HepG2 (cell line): Measurements from ENCODE around the gene NARF. TPM values are rescaled to one million over a fixed set of nuclear protein-coding genes. Genes with fewer than 3 reads are reported as not detected.

Experiments used
- ARID4A ChIP-seq: sonication (generic); formaldehyde crosslinking; IDR thresholded peaks from 2 replicates; pipeline ENCODE4 v1.5.0; 2020; ENCODE audit warnings: mild to moderate bottlenecking, missing genetic modification reagents, borderline replicate concordance
- GABPA ChIP-seq, 2 experiments: IDR thresholded peaks; 2 replicates each; pipeline ENCODE4 v1.6.1; 2011 to 2016; ENCODE audit warnings: low read depth in 2 of 2, low read length in 1 of 2, missing biosample characterization in 1 of 2, missing genetic modification characterization in 1 of 2
- MAZ ChIP-seq, 2 experiments: sonication (generic) in 1 of 2; formaldehyde crosslinking in 1 of 2; IDR thresholded peaks; 2 replicates each; pipeline versions ENCODE4 v1.5.0 to v1.6.1; 2012 to 2020; ENCODE audit warnings: low read depth in 2 of 2, mild to moderate bottlenecking in 2 of 2, borderline replicate concordance in 1 of 2, improper control_type of control experiment in 1 of 2, low read length in 1 of 2, missing genetic modification reagents in 1 of 2, moderate library complexity in 1 of 2
- RBM39 ChIP-seq: fragments of 200-400 bp; formaldehyde crosslinking; IDR thresholded peaks from one replicate; pipeline ENCODE4 v1.6.1; 2018; ENCODE audit warnings: antibody characterized with exemption, mild to moderate bottlenecking, low read depth, low read length; ENCODE audit not compliant: poor library complexity, severe bottlenecking
- SAFB2 ChIP-seq: sonication (generic); formaldehyde crosslinking; IDR thresholded peaks from 2 replicates; pipeline ENCODE4 v1.5.1; 2020; ENCODE audit warnings: missing genetic modification reagents, low read depth, mild to moderate bottlenecking, borderline replicate concordance
- TRIM24 ChIP-seq: sonication (generic); formaldehyde crosslinking; IDR thresholded peaks from 2 replicates; pipeline ENCODE4 v1.8.0; 2022; ENCODE audit warnings: mild to moderate bottlenecking, missing genetic modification reagents
- UBTF ChIP-seq: sonication (generic); formaldehyde crosslinking; IDR thresholded peaks from 2 replicates; pipeline ENCODE4 v1.4.0; 2020; ENCODE audit warnings: mild to moderate bottlenecking, missing genetic modification reagents
- ZNF280D ChIP-seq: sonication (generic); formaldehyde crosslinking; IDR thresholded peaks from 2 replicates; pipeline ENCODE4 v1.5.1; 2020; ENCODE audit warnings: mild to moderate bottlenecking, missing genetic modification reagents
- ZNF776 ChIP-seq: sonication (generic); formaldehyde crosslinking; IDR thresholded peaks from 2 replicates; pipeline ENCODE4 v1.4.0; 2020; ENCODE audit warnings: mild to moderate bottlenecking, missing genetic modification reagents
- polyA plus RNA-seq, 8 experiments: library from polyadenylated mRNA; depleted of rRNA in 3 of 8; stranded (reverse) in 7 of 8; unstranded in 1 of 8; fragments of >200 nt; fragmentation: Illumina TruSeq in 4 of 8; extraction: Trizol in 4 of 8; gene quantifications; 2 replicates each; pipeline versions ENCODE4 v1.2.1 to v1.2.3, GENCODE V29; 2011 to 2016; ENCODE audit warnings: low read depth in 4 of 8, missing spikeins in 1 of 8, mixed read lengths in 1 of 8; ENCODE audit not compliant: insufficient read depth in 1 of 8
- total RNA-seq, 5 experiments: library from RNA; depleted of rRNA; stranded (reverse); fragments of >200 nt; fragmentation: Illumina TruSeq; extraction: Trizol; gene quantifications; 2 replicates each; pipeline ENCODE4 v1.2.3, GENCODE V29; 2016; ENCODE audit warnings: low read depth in 1 of 5
- TF ChIP-seq, protein P1 (sequence below), 2 experiments: sonication (generic) in 1 of 2; formaldehyde crosslinking in 1 of 2; IDR thresholded peaks; 2 replicates each; pipeline versions ENCODE4 v1.6.1 to v1.9.0; 2014 to 2022; ENCODE audit warnings: antibody characterized with exemption in 1 of 2, borderline replicate concordance in 1 of 2, inconsistent platforms in 1 of 2, low read depth in 1 of 2, missing genetic modification reagents in 1 of 2

Gene NARF
- total and polyA plus RNA-seq, 2 of the 13 experiments (the other 11 are each of a cell fraction or from before 2014, with no cell fraction given), result 61.1 to 144 TPM

GRCh38 chr17:82503728-82504308, 45.3 kb downstream of the NARF start (continued):
- TF ChIP-seq ARID4A (CRISPR knock-in tag), result peak; percentile 63
- peak; percentile 89; the same call in 1 of the 2 replicates for TF ChIP-seq ZNF776
- no peak for TF ChIP-seq ZNF280D (CRISPR knock-in tag)
- TF ChIP-seq MAZ (IDR thresholded peaks at IDR 0.05; ENCODE audit: borderline replicate concordance, low read depth, low read length), result no peak
- peak; percentile 70; the same call in 1 of the 2 replicates for TF ChIP-seq MAZ (CRISPR knock-in tag; IDR thresholded peaks at IDR 0.05; ENCODE audit: low read depth)
- TF ChIP-seq TRIM24 (CRISPR knock-in tag), result no peak
- peak; percentile 83 for TF ChIP-seq RBM39
- TF ChIP-seq, protein P1, sequence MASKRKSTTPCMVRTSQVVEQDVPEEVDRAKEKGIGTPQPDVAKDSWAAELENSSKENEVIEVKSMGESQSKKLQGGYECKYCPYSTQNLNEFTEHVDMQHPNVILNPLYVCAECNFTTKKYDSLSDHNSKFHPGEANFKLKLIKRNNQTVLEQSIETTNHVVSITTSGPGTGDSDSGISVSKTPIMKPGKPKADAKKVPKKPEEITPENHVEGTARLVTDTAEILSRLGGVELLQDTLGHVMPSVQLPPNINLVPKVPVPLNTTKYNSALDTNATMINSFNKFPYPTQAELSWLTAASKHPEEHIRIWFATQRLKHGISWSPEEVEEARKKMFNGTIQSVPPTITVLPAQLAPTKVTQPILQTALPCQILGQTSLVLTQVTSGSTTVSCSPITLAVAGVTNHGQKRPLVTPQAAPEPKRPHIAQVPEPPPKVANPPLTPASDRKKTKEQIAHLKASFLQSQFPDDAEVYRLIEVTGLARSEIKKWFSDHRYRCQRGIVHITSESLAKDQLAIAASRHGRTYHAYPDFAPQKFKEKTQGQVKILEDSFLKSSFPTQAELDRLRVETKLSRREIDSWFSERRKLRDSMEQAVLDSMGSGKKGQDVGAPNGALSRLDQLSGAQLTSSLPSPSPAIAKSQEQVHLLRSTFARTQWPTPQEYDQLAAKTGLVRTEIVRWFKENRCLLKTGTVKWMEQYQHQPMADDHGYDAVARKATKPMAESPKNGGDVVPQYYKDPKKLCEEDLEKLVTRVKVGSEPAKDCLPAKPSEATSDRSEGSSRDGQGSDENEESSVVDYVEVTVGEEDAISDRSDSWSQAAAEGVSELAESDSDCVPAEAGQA (IDR thresholded peaks at IDR 0.05; ENCODE audit: low read depth), result no peak
- TF ChIP-seq, protein P1 (CRISPR knock-in tag; IDR thresholded peaks at IDR 0.05; ENCODE audit: borderline replicate concordance), result no peak
- no peak for TF ChIP-seq GABPA (IDR thresholded peaks at IDR 0.05; ENCODE audit: low read depth, low read length)
- no peak for TF ChIP-seq GABPA (CRISPR knock-in tag; IDR thresholded peaks at IDR 0.05; ENCODE audit: low read depth)
- 0 out of 2 replicates have a peak, but pooled peaks have one; percentile 28 for TF ChIP-seq UBTF (CRISPR knock-in tag)
- no peak for TF ChIP-seq SAFB2 (CRISPR knock-in tag)
